Activated naive CD4-positive, alpha-beta T cell treated with anti-CD3 and anti-CD28 coated beads, Interleukin-2, amount 50 U/mL, for 72 hours (primary cell): Measurements from ENCODE around the gene NBPF9. TPM values are rescaled to one million over a fixed set of nuclear protein-coding genes. Genes with fewer than 3 reads are reported as not detected.
"Not testable (repeated sequence)": the region's sequence is repeated elsewhere in the genome, so short reads cannot be mapped to it uniquely, and the experiment has no call there.

Experiments used
- ATAC-seq, 2 donors: fragments of 150-1000 bp; cut with Tn5 transposase; 2 replicates each; pipeline ENCODE4 v1.10.0; 2021; ENCODE audit warnings: mild to moderate bottlenecking in 2 of 2, moderate library complexity in 2 of 2
- DNase-seq, 2 donors: peaks; one replicate each; pipeline ENCODE4 v3.0.0; 2021 to 2022; ENCODE audit warnings: low spot score in 2 of 2
- H3K27ac Mint-ChIP-seq, 2 donors: one replicate each; pipeline ENCODE4 v1.8.0; 2022; ENCODE audit warnings: mild to moderate bottlenecking in 2 of 2, mixed read lengths in 2 of 2
- H3K36me3 Mint-ChIP-seq, 2 donors: one replicate each; pipeline ENCODE4 v1.8.0; 2022; ENCODE audit warnings: mixed read lengths in 2 of 2
- H3K9me3 Mint-ChIP-seq, 2 donors: one replicate each; pipeline ENCODE4 v1.8.0; 2022; ENCODE audit warnings: mixed read lengths in 2 of 2
- total RNA-seq, 2 donors: library from RNA; stranded (reverse); gene quantifications; one replicate each; pipeline ENCODE4 v1.2.3, GENCODE V29; 2022

NBPF9 gene, protein sequence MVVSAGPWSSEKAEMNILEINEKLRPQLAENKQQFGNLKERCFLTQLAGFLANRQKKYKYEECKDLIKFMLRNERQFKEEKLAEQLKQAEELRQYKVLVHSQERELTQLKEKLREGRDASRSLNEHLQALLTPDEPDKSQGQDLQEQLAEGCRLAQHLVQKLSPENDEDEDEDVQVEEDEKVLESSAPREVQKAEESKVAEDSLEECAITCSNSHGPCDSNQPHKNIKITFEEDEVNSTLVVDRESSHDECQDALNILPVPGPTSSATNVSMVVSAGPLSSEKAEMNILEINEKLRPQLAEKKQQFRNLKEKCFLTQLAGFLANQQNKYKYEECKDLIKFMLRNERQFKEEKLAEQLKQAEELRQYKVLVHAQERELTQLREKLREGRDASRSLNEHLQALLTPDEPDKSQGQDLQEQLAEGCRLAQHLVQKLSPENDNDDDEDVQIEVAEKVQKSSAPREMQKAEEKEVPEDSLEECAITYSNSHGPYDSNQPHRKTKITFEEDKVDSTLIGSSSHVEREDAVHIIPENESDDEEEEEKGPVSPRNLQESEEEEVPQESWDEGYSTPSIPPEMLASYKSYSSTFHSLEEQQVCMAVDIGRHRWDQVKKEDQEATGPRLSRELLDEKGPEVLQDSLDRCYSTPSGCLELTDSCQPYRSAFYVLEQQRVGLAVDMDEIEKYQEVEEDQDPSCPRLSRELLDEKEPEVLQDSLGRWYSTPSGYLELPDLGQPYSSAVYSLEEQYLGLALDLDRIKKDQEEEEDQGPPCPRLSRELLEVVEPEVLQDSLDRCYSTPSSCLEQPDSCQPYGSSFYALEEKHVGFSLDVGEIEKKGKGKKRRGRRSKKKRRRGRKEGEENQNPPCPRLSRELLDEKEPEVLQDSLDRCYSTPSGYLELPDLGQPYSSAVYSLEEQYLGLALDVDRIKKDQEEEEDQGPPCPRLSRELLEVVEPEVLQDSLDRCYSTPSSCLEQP (N-terminal part only)
- 10 to 100 TPM; 19.8 to 29.7 TPM for total RNA-seq

DNA sequence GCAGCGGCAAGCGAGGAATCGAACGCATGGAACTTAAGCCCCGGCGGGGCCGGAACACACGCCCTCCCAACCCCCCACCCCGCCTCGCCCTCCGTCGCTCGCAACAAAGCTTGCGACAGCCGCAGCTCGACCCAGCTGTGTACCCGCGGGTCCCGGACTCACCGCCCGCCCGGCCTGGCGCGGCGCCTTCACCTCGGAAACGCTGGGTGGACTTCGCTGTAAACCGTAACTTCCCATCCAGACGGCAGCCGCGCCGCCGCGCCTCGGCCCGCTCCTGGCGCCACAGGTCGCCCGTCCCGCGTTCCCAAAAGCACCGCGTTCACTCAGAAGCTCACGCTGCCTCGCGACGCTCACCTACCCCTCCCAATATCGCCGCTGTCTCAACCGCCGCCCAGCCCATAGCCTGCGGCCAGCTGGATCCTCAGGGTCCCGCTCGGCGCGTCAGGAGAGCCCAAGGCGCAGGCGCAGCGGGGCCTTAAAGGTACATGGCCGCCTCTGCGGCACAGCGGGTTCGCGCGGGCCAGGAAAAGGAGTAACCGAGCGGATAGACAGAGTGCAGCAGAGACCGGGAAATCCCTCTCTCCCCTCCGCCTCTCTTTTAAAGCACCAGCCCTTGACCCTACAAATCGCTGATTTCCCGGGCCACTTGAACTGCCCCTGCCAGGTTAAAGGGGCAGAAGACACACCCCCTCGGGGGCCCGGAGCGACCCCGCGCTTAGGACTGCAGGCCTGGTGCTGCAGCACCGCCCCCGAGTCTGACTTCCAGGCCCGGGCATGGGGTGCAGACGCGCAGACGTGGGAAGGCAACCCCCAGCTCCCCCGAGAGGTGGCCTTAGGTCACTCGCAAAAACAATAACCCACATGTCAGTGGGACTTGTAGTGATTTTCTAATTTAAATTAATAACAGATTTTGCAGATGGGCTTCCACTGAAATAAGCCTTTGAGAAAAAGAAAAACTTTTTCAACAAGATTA is at the start of gene NBPF9:
Gene NBPF9, minus strand, starts transcription at position 443 of the 973 bp plus-strand sequence. CDS start 21,412 bp downstream, outside the sequence.
- not testable (repeated sequence) for H3K9me3 Mint-ChIP-seq
- peak within 1 kb of the TSS; percentile 88 to 99 for H3K27ac Mint-ChIP-seq
- ATAC-seq, result peak; percentile 95 to 98

DNA sequence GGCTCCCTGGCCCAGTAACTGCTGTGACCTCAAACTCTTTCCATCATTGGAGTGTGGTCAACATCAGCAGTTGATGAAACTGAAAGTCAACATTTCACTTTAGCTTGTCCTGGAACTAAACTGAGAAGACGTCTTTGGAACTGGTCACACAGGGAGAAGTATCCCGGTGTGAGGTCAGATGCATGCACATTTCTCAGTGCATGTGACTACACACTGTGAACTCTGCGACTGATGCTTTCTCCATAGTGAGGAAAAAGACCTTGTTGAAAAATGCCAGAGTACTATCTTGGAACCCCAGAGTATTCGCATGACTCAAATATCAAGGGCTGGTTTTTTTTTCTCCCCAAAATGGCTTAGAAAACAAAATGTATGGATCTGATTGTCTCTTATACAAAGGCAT is 46.6 kb upstream of the NBPF9 start:
- not testable (repeated sequence) for H3K36me3 Mint-ChIP-seq, DNase-seq, ATAC-seq, H3K27ac Mint-ChIP-seq, H3K9me3 Mint-ChIP-seq

More for the DNA sequence above, at the start of gene NBPF9:
- peak; percentile 43 to 75 for DNase-seq
- not testable (repeated sequence) for H3K36me3 Mint-ChIP-seq

DNA sequence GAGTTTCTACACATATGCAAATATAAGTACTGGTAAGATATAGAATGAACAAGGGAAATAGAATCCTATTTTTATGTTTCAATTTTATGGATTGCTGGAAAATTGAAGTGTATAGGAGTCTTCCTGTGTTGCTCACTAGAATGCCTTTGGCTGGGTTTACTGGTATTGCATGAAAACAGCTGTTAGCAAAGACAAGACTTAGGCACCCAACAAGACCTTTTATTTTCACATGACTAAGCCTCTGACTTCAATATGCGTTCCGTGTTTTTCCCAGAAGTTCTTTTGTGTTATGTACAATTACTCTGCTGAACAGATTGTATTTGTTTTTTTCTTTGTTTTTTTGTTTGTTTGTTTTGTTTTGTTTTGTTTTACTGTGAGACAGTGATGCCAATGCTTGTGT is 34.2 kb upstream of the NBPF9 start:
- not testable (repeated sequence) for DNase-seq, ATAC-seq, H3K9me3 Mint-ChIP-seq, H3K27ac Mint-ChIP-seq, H3K36me3 Mint-ChIP-seq

DNA sequence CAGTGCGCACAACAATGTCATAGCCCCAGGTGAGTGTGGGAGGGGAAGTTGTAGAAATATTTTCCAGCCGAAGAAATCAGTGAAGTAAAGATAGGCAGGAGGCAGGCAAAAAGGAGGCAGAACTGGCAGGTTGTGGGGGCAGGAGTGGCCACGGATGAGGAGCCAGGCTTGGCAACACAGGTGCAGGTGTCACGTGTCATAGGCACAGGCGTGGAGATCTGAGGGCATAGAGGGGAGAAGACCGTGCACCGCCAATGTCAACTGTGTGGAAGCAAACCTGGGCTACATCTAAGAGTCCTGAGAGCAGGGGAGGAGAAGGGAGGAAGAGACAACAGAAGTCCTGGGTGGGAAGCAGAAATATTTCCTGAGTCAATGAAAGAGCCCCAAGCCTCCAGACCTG is 27.6 kb upstream of the NBPF9 start:
- not testable (repeated sequence) for H3K36me3 Mint-ChIP-seq, DNase-seq, H3K27ac Mint-ChIP-seq, ATAC-seq, H3K9me3 Mint-ChIP-seq

DNA sequence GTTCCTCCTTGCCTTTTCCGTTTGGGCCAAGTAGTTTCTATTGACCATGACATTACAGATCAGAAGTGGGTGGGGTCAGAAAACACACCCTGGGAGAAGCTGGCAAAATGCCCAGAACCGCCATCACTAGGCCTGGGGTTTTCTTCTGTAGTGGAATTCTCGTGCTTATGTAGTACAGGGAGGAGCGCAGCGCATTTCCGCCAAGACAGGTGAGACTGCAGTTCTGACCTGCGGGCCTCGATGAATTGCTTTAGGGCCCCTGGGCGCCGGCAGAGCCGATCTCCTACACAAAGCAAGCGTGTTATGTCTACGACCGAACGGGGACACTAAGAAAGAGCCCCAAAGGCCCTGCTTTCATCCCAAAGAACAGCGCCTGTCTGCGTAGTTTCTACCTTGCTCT is 25.9 kb upstream of the NBPF9 start:
- not testable (repeated sequence) for H3K9me3 Mint-ChIP-seq, H3K27ac Mint-ChIP-seq, DNase-seq, H3K36me3 Mint-ChIP-seq
- peak; percentile 51 to 52 for ATAC-seq

DNA sequence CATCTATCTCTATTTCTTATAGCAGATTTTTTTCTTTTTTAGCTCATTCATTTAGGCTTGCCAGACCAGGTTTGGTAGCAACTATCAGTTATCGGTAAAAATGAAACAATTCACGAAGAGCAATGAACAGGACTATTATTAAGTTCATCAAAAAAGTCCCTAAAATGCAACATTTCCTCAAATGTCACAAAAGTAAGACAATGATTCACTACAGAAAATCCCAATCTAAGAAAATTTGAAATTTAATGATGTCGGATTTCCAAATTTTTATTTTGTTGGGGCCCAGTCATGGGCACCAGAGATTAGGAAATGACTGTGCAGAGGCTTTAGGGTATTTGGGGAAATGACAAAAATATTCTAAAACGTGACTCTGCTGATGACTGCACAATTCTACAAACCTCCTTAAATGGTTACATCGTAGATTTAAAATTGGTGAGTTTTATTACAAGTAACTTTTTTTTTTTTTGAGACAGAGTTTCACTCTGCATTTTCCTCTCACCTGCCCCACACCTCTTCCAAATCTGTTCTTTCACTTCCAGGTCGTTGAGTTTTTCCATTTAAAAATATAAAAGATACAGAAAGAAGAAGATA is 23.3 kb upstream of the NBPF9 start:
- not testable (repeated sequence) for H3K36me3 Mint-ChIP-seq, H3K27ac Mint-ChIP-seq, ATAC-seq, H3K9me3 Mint-ChIP-seq, DNase-seq

DNA sequence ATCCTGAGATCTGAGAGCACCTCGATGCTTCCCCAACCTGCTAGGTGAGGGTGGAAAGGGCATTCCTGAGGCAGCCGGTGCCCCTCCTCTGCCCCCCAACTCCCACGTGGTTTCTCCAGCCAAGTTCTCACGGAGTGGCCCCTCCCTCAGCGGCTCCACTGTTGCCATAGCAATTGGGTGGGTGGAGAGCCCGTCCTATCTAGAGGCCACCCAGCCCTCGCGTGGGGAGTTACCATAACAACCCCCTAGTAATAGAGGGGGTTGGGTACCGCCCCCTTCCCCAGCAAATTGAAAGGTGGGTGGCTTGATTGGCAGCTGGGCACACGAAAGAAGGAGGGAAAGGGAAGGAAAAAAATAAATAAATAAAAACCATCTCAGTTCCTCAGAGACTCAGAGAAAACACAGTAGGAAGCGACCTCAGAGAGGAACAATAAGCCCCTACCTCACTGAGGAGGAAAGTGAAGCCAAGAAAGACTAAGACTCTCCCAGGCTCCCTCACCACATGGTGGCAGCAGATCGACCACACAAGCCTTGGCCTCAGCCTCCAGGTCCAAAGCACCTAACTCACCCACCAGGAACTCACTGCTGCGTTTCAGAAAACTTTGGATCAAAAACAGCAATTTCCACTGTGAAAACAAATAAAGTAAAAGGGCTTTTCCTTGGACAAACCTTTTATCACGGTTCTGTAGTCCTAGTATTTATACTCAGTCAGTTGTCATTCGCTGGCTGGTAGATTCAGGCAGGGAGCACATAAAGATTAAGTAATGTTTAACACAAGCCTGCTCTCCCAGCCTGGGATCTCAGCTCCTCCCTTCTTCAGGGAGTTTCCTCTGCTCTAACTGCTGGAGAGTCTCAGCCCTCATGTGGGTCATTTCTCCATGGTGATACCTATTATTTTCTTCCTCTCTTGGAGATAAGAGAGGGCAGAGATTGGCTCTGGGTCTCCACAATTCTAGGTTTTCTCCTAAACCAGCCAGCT is 20.9 kb upstream of the NBPF9 start:
- not testable (repeated sequence) for ATAC-seq, H3K27ac Mint-ChIP-seq, DNase-seq, H3K9me3 Mint-ChIP-seq, H3K36me3 Mint-ChIP-seq

DNA sequence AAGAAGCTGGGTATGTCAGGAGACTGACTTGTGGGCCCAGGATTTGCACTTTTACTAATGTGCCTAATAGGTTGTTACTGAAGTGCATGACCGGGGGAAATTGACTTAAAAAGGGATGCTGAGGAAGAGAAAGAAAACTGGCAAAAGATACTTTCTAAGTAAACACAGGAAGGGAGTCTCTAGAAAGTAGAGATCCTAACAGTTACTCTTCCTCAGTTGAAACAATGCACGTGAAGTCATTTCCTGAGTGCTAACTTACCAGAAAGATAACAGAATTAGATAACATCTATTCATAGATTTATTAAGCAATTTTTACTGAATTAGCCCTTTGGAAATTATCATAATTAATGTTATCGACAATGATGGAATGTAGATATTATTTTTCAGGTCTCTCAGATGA is 9.5 kb upstream of the NBPF9 start:
- H3K36me3 Mint-ChIP-seq, ATAC-seq, H3K27ac Mint-ChIP-seq, DNase-seq, H3K9me3 Mint-ChIP-seq: not testable (repeated sequence)

DNA sequence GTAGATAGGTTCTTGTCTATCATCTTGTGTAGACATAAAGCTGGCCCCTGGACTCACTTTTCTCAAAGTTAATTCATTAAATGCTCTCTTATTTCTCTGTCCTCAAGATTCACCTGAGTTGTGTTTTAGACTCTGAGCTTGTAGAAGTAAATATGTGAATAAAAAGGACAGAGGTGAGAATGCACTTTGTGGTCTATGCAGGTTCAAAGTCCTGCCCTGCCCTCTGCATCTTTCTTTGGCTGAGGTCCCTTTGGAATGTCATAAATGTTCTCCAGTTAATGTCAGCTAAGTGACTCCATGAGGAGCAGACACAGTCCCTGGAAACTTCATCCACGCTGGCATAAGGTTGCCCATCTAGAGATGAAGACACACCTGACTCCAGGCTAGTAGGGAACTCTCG is 7.0 kb upstream of the NBPF9 start:
- ATAC-seq, H3K9me3 Mint-ChIP-seq, H3K36me3 Mint-ChIP-seq, H3K27ac Mint-ChIP-seq, DNase-seq: not testable (repeated sequence)

DNA sequence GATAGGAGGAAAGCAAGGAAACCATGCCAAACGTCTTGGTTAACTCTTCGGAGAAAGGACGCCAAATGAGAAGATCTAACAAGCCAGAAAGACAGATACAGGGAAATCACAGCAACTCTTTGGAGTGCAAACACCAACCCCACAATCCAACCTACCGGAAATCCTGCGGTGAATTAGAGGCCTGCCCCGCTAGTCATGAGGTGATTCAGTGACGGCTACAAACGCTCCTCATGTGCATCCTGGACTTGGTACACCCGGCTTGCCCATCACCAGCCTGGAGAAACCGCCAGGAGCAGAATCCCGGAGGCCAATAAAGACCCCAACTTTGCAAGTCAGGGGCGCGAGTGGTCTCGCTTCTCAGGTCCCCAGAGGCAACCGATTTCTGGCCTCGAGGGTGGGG is 777 bp downstream of the NBPF9 start:
- not testable (repeated sequence) for H3K36me3 Mint-ChIP-seq, H3K9me3 Mint-ChIP-seq
- peak overlapping the region in 1 of 2 donors; percentile 88 for H3K27ac Mint-ChIP-seq
- peak; percentile 8 to 57 for DNase-seq
- peak; percentile 49 to 77 for ATAC-seq

DNA sequence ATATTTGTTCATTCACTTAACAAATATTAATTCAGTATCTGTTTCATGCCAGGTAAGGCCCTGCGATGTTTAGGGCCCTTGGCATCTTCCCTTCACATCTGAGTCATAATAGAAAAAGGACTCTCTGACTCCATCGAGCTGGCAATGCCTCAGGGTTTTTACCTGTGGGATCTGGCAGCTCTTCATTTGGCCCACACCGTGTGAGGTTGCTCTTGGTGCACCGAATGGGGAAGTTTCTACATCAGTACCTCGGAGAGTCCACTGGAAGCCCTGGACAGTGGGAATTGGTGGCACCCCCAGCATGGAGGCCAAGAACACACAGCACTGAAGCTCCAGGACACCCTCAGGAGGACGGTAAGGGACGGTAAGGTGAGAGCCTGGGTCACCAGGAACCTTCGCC is 5.1 kb downstream of the NBPF9 start:
- not testable (repeated sequence) for H3K36me3 Mint-ChIP-seq, H3K9me3 Mint-ChIP-seq, H3K27ac Mint-ChIP-seq, ATAC-seq, DNase-seq

DNA sequence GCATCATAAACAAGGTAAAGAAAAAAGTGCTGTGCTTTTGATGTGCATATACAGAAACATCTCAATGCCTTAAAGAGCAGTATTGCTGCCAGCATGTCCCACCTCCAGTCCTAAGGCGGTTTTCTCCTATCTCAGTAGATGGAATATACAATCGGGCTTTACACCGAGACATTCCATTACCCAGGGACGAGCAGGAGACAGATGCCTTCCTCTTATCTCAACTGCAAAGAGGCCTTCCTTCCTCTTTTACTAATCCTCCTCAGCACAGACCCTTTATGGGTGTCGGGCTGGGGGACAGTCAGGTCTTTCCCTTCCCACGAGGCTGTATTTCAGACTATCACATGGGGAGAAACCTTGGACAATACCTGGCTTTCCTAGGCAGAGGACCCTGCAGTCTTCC is 10.2 kb downstream of the NBPF9 start:
- not testable (repeated sequence) for ATAC-seq, DNase-seq, H3K27ac Mint-ChIP-seq, H3K9me3 Mint-ChIP-seq, H3K36me3 Mint-ChIP-seq

DNA sequence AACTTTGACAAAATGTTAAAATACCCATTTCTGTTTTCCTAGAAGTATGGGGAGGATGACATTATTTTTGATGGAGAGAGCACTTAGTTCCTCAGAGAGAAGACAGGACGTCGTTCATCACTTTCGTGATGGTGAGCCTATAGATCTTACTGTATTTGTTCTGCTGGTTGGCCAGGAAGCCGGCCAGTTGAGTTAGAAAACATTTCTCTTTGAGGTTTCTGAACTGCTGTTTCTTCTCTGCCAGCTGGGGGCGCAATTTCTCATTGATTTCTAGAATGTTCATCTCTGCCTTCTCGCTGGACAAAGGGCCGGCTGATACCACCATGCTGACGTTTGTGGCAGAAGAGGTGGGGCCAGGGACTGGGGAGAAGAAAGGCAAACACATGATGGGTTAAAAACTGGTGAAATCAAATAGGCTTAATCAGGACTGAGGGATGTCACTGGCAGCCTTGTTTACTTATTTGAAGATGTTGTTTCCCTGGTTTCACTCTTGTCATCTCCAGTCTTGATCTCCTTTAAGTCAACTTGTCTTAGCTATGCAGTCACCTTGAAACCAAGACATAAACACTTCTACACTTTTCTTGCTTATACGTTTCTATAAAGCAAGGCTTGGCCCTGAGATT is 27.7 kb downstream of the NBPF9 start:
- H3K27ac Mint-ChIP-seq, H3K9me3 Mint-ChIP-seq, ATAC-seq, DNase-seq, H3K36me3 Mint-ChIP-seq: not testable (repeated sequence)

DNA sequence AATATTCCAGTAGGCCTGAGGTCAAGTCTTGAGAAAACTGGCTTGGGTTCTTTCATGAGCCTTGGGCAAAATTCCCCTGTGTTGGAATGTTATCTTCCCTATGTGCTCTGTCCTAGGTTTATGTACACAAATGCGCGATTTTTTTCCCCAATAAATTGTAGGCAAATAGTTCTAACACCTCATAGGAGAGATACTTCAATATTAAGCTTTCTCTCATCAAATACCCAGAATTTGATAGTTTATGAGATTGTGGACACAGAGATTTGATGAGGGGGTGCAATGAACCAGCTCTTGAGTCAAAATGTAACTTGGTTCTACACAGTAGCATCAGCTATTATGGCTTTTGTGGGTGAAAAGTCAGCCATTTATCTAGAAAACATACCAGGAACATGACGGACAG is 38.7 kb downstream of the NBPF9 start:
- not testable (repeated sequence) for ATAC-seq, H3K36me3 Mint-ChIP-seq, H3K27ac Mint-ChIP-seq, DNase-seq, H3K9me3 Mint-ChIP-seq
